ENCODE data around the gene LUZP1. TPM values are rescaled to one million over a fixed set of nuclear protein-coding genes. Genes with fewer than 3 reads are reported as not detected.

Gene LUZP1
- total RNA-seq, 2 donors from 2014 or later, result 4.6 to 8.0 TPM

- TF ChIP-seq CTCF (IDR thresholded peaks at IDR 0.05) (no peak), POLR2A (IDR thresholded peaks at IDR 0.05) (no peak)
- intact Hi-C loops (cut with DNase I), result no loop called here
- H3K27me3 ChIP-seq, result no peaks in the 10 kb centered on the region
- H3K4me3 ChIP-seq, result no peak overlapping the region
- H3K27ac ChIP-seq, result no peak overlapping the region
- H3K36me3 ChIP-seq (replicated peaks in 1 of 2; ENCODE audit: insufficient read depth in 1 of 2, low read depth in 2 of 2), result peaks cover 0 to 16% of the 10 kb centered on the region in 2 donors
- H3K4me1 ChIP-seq, result no peaks in the 10 kb centered on the region
- H3K9me3 ChIP-seq, result no peaks in the 10 kb centered on the region
- ATAC-seq (no peak), DNase-seq (no peak)
- 90 to 96% methylated on average over 4 of the region's 4 CpGs for WGBS, 2 donors
Measured at GRCh38 chr1:23069675-23070074, 99.0 kb downstream of the LUZP1 start.

GRCh38 chr1:23069149-23069548 is 99.5 kb downstream of the LUZP1 start:
- TF ChIP-seq CTCF (IDR thresholded peaks at IDR 0.05) (no peak), POLR2A (IDR thresholded peaks at IDR 0.05) (no peak)
- no peaks in the 10 kb centered on the region for H3K9me3 ChIP-seq
- H3K4me1 ChIP-seq, result no peaks in the 10 kb centered on the region
- no peak overlapping the region for H3K27ac ChIP-seq
- 68 to 70% methylated on average over 2 of the region's 2 CpGs for WGBS, 2 donors
- no peak overlapping the region for H3K4me3 ChIP-seq
- no peak for ATAC-seq
- intact Hi-C loops (cut with DNase I), result no loop called here
- H3K36me3 ChIP-seq (replicated peaks in 1 of 2; ENCODE audit: insufficient read depth in 1 of 2, low read depth in 2 of 2), result peaks cover 0 to 20% of the 10 kb centered on the region in 2 donors
- no peaks in the 10 kb centered on the region for H3K27me3 ChIP-seq
- DNase-seq, result no peak

- H3K4me1 ChIP-seq, result no peaks in the 10 kb centered on the region
- no peak for ATAC-seq
- DNase-seq, result no peak
- H3K9me3 ChIP-seq, result no peaks in the 10 kb centered on the region
- intact Hi-C loops (cut with DNase I), result no loop called here
- H3K4me3 ChIP-seq, result no peak overlapping the region
- no peak overlapping the region for H3K27ac ChIP-seq
- no peaks in the 10 kb centered on the region for H3K27me3 ChIP-seq
- H3K36me3 ChIP-seq (replicated peaks in 1 of 2; ENCODE audit: insufficient read depth in 1 of 2, low read depth in 2 of 2), result peaks cover 0 to 15% of the 10 kb centered on the region in 2 donors
- TF ChIP-seq CTCF (IDR thresholded peaks at IDR 0.05) (no peak), POLR2A (IDR thresholded peaks at IDR 0.05) (no peak)
- 88 to 90% methylated on average over 2 of the region's 2 CpGs for WGBS, 2 donors
Measured at GRCh38 chr1:23066075-23066474, 102.6 kb downstream of the LUZP1 start.

- H3K27me3 ChIP-seq, result no peaks in the 10 kb centered on the region
- H3K4me1 ChIP-seq, result no peaks in the 10 kb centered on the region
- no peak for DNase-seq
- H3K9me3 ChIP-seq, result no peaks in the 10 kb centered on the region
- no peak overlapping the region for H3K4me3 ChIP-seq
- intact Hi-C loops (cut with DNase I), result no loop called here
- peaks cover 0 to 15% of the 10 kb centered on the region in 2 donors for H3K36me3 ChIP-seq (replicated peaks in 1 of 2; ENCODE audit: insufficient read depth in 1 of 2, low read depth in 2 of 2)
- ATAC-seq, result no peak
- WGBS, 2 donors, result 82 to 83% methylated on average over 2 of the region's 2 CpGs
- no peak overlapping the region for H3K27ac ChIP-seq
- no peak for TF ChIP-seq POLR2A (IDR thresholded peaks at IDR 0.05)
- no peak for TF ChIP-seq CTCF (IDR thresholded peaks at IDR 0.05)
Measured at GRCh38 chr1:23065385-23065784, 103.3 kb downstream of the LUZP1 start.

GRCh38 chr1:23062271-23062670 is 106.4 kb downstream of the LUZP1 start:
- 81 to 89% methylated on average over 2 of the region's 2 CpGs for WGBS, 2 donors
- ATAC-seq (no peak), DNase-seq (no peak)
- Histone ChIP-seq H3K36me3 (replicated peaks in 1 of 2; ENCODE audit: insufficient read depth in 1 of 2, low read depth in 2 of 2) (peaks cover 0 to 22% of the 10 kb centered on the region in 2 donors), H3K4me3 (no peak overlapping the region), H3K9me3 (no peaks in the 10 kb centered on the region), H3K27ac (no peak overlapping the region), H3K27me3 (no peaks in the 10 kb centered on the region), H3K4me1 (no peaks in the 10 kb centered on the region)
- intact Hi-C loops (cut with DNase I), result no loop called here
- TF ChIP-seq CTCF (IDR thresholded peaks at IDR 0.05), result no peak
